ENCODE data around the gene RSAD2.

GRCh38 chr2:6932206-6932605 lies 54.6 kb downstream of the RSAD2 start:
- TF ChIP-seq EZH2 (IDR thresholded peaks at IDR 0.05; ENCODE audit: borderline replicate concordance, insufficient read depth, low read depth, low read length, poor library complexity, severe bottlenecking): no peak
- TF ChIP-seq, protein P1, sequence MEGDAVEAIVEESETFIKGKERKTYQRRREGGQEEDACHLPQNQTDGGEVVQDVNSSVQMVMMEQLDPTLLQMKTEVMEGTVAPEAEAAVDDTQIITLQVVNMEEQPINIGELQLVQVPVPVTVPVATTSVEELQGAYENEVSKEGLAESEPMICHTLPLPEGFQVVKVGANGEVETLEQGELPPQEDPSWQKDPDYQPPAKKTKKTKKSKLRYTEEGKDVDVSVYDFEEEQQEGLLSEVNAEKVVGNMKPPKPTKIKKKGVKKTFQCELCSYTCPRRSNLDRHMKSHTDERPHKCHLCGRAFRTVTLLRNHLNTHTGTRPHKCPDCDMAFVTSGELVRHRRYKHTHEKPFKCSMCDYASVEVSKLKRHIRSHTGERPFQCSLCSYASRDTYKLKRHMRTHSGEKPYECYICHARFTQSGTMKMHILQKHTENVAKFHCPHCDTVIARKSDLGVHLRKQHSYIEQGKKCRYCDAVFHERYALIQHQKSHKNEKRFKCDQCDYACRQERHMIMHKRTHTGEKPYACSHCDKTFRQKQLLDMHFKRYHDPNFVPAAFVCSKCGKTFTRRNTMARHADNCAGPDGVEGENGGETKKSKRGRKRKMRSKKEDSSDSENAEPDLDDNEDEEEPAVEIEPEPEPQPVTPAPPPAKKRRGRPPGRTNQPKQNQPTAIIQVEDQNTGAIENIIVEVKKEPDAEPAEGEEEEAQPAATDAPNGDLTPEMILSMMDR (IDR thresholded peaks at IDR 0.05): no peak
